DOHH2 (cell line): ENCODE data around the gene RIPOR3.

Experiments
- H3F3A ChIP-seq: fragments of 200-600 bp; sonication (generic), shearing (Covaris generic); 2 replicates; pipeline ENCODE4 v1.6.0; 2016; ENCODE audit warnings: antibody characterized with exemption, mild to moderate bottlenecking; ENCODE audit not compliant: control insufficient read depth, insufficient read depth
- H3K27ac ChIP-seq: fragments of 200-600 bp; sonication (generic); 2 replicates; pipeline ENCODE4 v1.5.1; 2014; ENCODE audit warnings: low read depth, mild to moderate bottlenecking, low read length, moderate library complexity
- H3K27me3 ChIP-seq: fragments of 200-600 bp; sonication (generic); 2 replicates; pipeline ENCODE4 v1.6.1; 2014; ENCODE audit warnings: mild to moderate bottlenecking, low read length, mixed read lengths; ENCODE audit not compliant: control insufficient read depth
- H3K36me3 ChIP-seq: fragments of 200-600 bp; sonication (generic); 2 replicates; pipeline ENCODE4 v1.6.1; 2014; ENCODE audit warnings: mild to moderate bottlenecking, low read length, moderate library complexity, mixed read lengths; ENCODE audit not compliant: control insufficient read depth
- H3K4me1 ChIP-seq: fragments of 200-600 bp; sonication (generic); 2 replicates; pipeline ENCODE4 v1.6.1; 2014; ENCODE audit warnings: mild to moderate bottlenecking, low read length, mixed read lengths; ENCODE audit not compliant: control insufficient read depth
- H3K4me2 ChIP-seq: fragments of 200-600 bp; sonication (generic); 2 replicates; pipeline ENCODE4 v1.6.0; 2014; ENCODE audit warnings: mild to moderate bottlenecking, low read length, moderate library complexity
- H3K4me3 ChIP-seq: fragments of 200-600 bp; sonication (generic); 2 replicates; pipeline ENCODE4 v1.5.1; 2014; ENCODE audit warnings: mild to moderate bottlenecking, low read length, mixed read lengths
- H3K79me2 ChIP-seq: fragments of 200-600 bp; sonication (generic); 2 replicates; pipeline ENCODE4 v1.6.1; 2014; ENCODE audit warnings: mild to moderate bottlenecking, low read length, mixed read lengths; ENCODE audit not compliant: control insufficient read depth
- H3K9me2 ChIP-seq: fragments of 200-600 bp; sonication (generic); replicated peaks from 2 replicates; pipeline ENCODE4 v1.6.1; 2014; ENCODE audit warnings: mild to moderate bottlenecking, low read length, mixed read lengths; ENCODE audit not compliant: control insufficient read depth
- H3K9me3 ChIP-seq: fragments of 200-600 bp; sonication (generic); 2 replicates; pipeline ENCODE4 v1.6.1; 2014; ENCODE audit warnings: antibody characterized with exemption, low read length, mixed read lengths; ENCODE audit not compliant: control insufficient read depth, insufficient read depth
- H4K20me1 ChIP-seq: fragments of 200-600 bp; sonication (generic); 2 replicates; pipeline ENCODE4 v1.6.0; 2014; ENCODE audit warnings: low read depth, mild to moderate bottlenecking, antibody characterized with exemption, low read length, moderate library complexity; ENCODE audit not compliant: control insufficient read depth, insufficient read depth
- CTCF ChIP-seq: fragments of 200-600 bp; sonication (generic); IDR thresholded peaks from one replicate; pipeline ENCODE4 v1.5.1; 2014; ENCODE audit warnings: antibody characterized with exemption, mild to moderate bottlenecking, low read depth, low read length; ENCODE audit not compliant: poor library complexity, severe bottlenecking
- EZH2phosphoT487 ChIP-seq: fragments of 200-600 bp; sonication (generic); IDR thresholded peaks from 2 replicates; pipeline ENCODE4 v1.6.1; 2017; ENCODE audit warnings: borderline replicate concordance, mild to moderate bottlenecking, antibody characterized with exemption, low read length, moderate library complexity, mixed read lengths

The RIPOR3 gene

GRCh38 chr20:50664254-50664653, 27.1 kb downstream of the RIPOR3 start:
- TF ChIP-seq CTCF, result no peak
- no peak for TF ChIP-seq EZH2phosphoT487
- Histone ChIP-seq H4K20me1 (no peaks in the 10 kb centered on the region), H3K4me2 (no peak overlapping the region), H3K27me3 (peaks cover 4% of the 10 kb centered on the region; the same call in 1 of the 2 replicates), H3K9me3 (no peaks in the 10 kb centered on the region), H3K4me1 (no peaks in the 10 kb centered on the region), H3K79me2 (no peaks in the 10 kb centered on the region), H3K36me3 (no peaks in the 10 kb centered on the region), H3F3A (no peaks in the 10 kb centered on the region), H3K27ac (no peak overlapping the region), H3K9me2 (no peaks in the 10 kb centered on the region), H3K4me3 (no peak overlapping the region)

- Histone ChIP-seq H3K9me2 (no peaks in the 10 kb centered on the region), H3K27me3 (peaks cover 4% of the 10 kb centered on the region; the same call in 1 of the 2 replicates), H3K9me3 (no peaks in the 10 kb centered on the region), H3K36me3 (no peaks in the 10 kb centered on the region), H4K20me1 (no peaks in the 10 kb centered on the region), H3K4me1 (no peaks in the 10 kb centered on the region), H3K27ac (no peak overlapping the region), H3K4me3 (no peak overlapping the region), H3F3A (no peaks in the 10 kb centered on the region), H3K79me2 (no peaks in the 10 kb centered on the region), H3K4me2 (no peak overlapping the region)
- TF ChIP-seq CTCF (peak; percentile 23), EZH2phosphoT487 (no peak)
Observed at GRCh38 chr20:50663095-50663821, 28.1 kb downstream of the RIPOR3 start.

- no peaks in the 10 kb centered on the region for H3K9me2 ChIP-seq
- no peaks in the 10 kb centered on the region for H3F3A ChIP-seq
- H4K20me1 ChIP-seq, result no peaks in the 10 kb centered on the region
- TF ChIP-seq EZH2phosphoT487 (no peak), CTCF (no peak)
- no peaks in the 10 kb centered on the region for H3K36me3 ChIP-seq
- H3K27me3 ChIP-seq, result peaks cover 9% of the 10 kb centered on the region; the same call in 1 of the 2 replicates
- H3K79me2 ChIP-seq, result no peaks in the 10 kb centered on the region
- H3K4me2 ChIP-seq, result no peak overlapping the region
- H3K4me3 ChIP-seq, result no peak overlapping the region
- no peaks in the 10 kb centered on the region for H3K9me3 ChIP-seq
- H3K4me1 ChIP-seq, result no peaks in the 10 kb centered on the region
- no peak overlapping the region for H3K27ac ChIP-seq
Observed at GRCh38 chr20:50659975-50660670, 31.2 kb downstream of the RIPOR3 start.
